Keratinocyte (primary cell): Measurements from ENCODE around the gene SENP8. TPM values are rescaled to one million over a fixed set of nuclear protein-coding genes. Genes with fewer than 3 reads are reported as not detected.

Experiments used
- DNase-seq: peaks from one replicate; pipeline ENCODE4 v3.0.0-alpha.2; 2011; ENCODE audit warnings: low read depth, missing footprints, low spot score
- FAIRE-seq: peaks from 2 replicates; lab custom pipeline; 2011; peaks lifted over from hg19 to GRCh38; lab: Jason Lieb, UNC
- H2AFZ ChIP-seq: 2 replicates; pipeline ENCODE4 v1.6.0; 2012; ENCODE audit warnings: low read length, control low read depth, inconsistent platforms; ENCODE audit not compliant: control insufficient read depth
- H3K27ac ChIP-seq: 2 replicates; pipeline ENCODE4 v1.5.1; 2011; ENCODE audit warnings: low read length; ENCODE audit not compliant: control insufficient read depth, insufficient read depth
- H3K27me3 ChIP-seq: 3 replicates; pipeline ENCODE4 v1.6.0; 2011; ENCODE audit warnings: low read length; ENCODE audit not compliant: control insufficient read depth, insufficient read depth; ENCODE audit errors: extremely low read depth
- H3K36me3 ChIP-seq, 2 experiments: 2 replicates in 1 of 2; 3 replicates in 1 of 2; pipeline ENCODE4 v1.5.1; 2011; ENCODE audit warnings: low read length in 2 of 2, mild to moderate bottlenecking in 1 of 2; ENCODE audit not compliant: control insufficient read depth in 2 of 2, insufficient read depth in 2 of 2; ENCODE audit errors: extremely low read depth in 1 of 2
- H3K4me1 ChIP-seq: 3 replicates; pipeline ENCODE4 v1.5.1; 2011; ENCODE audit warnings: low read length; ENCODE audit not compliant: control insufficient read depth, insufficient read depth; ENCODE audit errors: extremely low read depth
- H3K4me2 ChIP-seq: 3 replicates; pipeline ENCODE4 v1.6.0; 2011; ENCODE audit warnings: low read depth, low read length; ENCODE audit not compliant: control insufficient read depth, insufficient read depth; ENCODE audit errors: extremely low read depth
- H3K4me3 ChIP-seq, 3 experiments: fragments of 200-600 bp in 1 of 3; sonication (generic) in 1 of 3; 2 replicates in 2 of 3; 3 replicates in 1 of 3; pipeline ENCODE4 v1.5.1; 2011 to 2016; ENCODE audit warnings: low read length in 3 of 3, mild to moderate bottlenecking in 3 of 3, control low read depth in 2 of 3, inconsistent platforms in 1 of 3, low read depth in 1 of 3, mixed read lengths in 1 of 3, mixed run types in 1 of 3, moderate library complexity in 1 of 3; ENCODE audit not compliant: control insufficient read depth in 2 of 3, insufficient read depth in 2 of 3; ENCODE audit errors: extremely low read depth in 1 of 3
- H3K79me2 ChIP-seq: 2 replicates; pipeline ENCODE4 v1.6.0; 2012; ENCODE audit warnings: low read length; ENCODE audit not compliant: control insufficient read depth, insufficient read depth
- H3K9ac ChIP-seq: 3 replicates; pipeline ENCODE4 v1.6.0; 2011; ENCODE audit warnings: low read length; ENCODE audit not compliant: control insufficient read depth, insufficient read depth; ENCODE audit errors: extremely low read depth
- H3K9me1 ChIP-seq: 3 replicates; pipeline ENCODE4 v1.6.0; 2011; ENCODE audit warnings: low read length; ENCODE audit not compliant: control insufficient read depth, insufficient read depth; ENCODE audit errors: extremely low read depth
- H3K9me3 ChIP-seq: 2 replicates; pipeline ENCODE4 v1.5.1; 2012; ENCODE audit warnings: low read depth, low read length; ENCODE audit not compliant: control insufficient read depth
- H4K20me1 ChIP-seq: 3 replicates; pipeline ENCODE4 v1.6.0; 2011; ENCODE audit warnings: low read length; ENCODE audit not compliant: control insufficient read depth, insufficient read depth; ENCODE audit errors: extremely low read depth
- CTCF ChIP-seq, 3 experiments: IDR thresholded peaks in 1 of 3; conservative IDR thresholded peaks in 1 of 3; optimal IDR thresholded peaks in 1 of 3; 2 replicates in 2 of 3; 3 replicates in 1 of 3; pipeline versions ENCODE3 to v1.5.1; 2011; ENCODE audit warnings: low read length in 3 of 3, mild to moderate bottlenecking in 3 of 3, moderate library complexity in 2 of 3, control low read depth in 1 of 3, inconsistent platforms in 1 of 3; ENCODE audit not compliant: insufficient read depth in 2 of 3; ENCODE audit errors: extremely low read depth in 1 of 3
- EZH2 ChIP-seq: IDR thresholded peaks from one replicate; pipeline ENCODE4 v1.6.1; 2012; ENCODE audit warnings: inconsistent platforms, mild to moderate bottlenecking, low read length, moderate library complexity
- dilution Hi-C: fragments of 300-500 bp; cut with MboI; formaldehyde crosslinking; loops from one replicate; pipeline ENCODE4 v1.7.0; 2020; ENCODE audit warnings: low sequenced_read_pairs; ENCODE audit not compliant: extremely low pct_ligation_motif_present
- polyA plus RNA-seq, 5 experiments: library from polyadenylated mRNA; depleted of rRNA in 3 of 5; stranded (reverse) in 3 of 5; stranded (forward) in 1 of 5; unstranded in 1 of 5; fragments of >200 nt; gene quantifications; 1 replicate in 1 of 5; 2 replicates in 3 of 5; 3 replicates in 1 of 5; pipeline versions ENCODE4 v1.2.1 to v1.2.3, GENCODE V29; 2011 to 2012; ENCODE audit warnings: missing spikeins in 2 of 5, low read depth in 1 of 5, low replicate concordance in 1 of 5

SENP8 gene
- polyA plus RNA-seq, 1 donor (not counting 4 experiments of a cell fraction or from before 2014, with no cell fraction given) = 6.0 TPM

- no peak overlapping the region for H3K9ac ChIP-seq
- no peak overlapping the region for H2AFZ ChIP-seq
- dilution Hi-C loops = no loop called here
- no peak for TF ChIP-seq EZH2
- no peak for TF ChIP-seq CTCF (optimal IDR thresholded peaks at IDR 0.05 in 1 of 3, IDR thresholded peaks at IDR 0.05 in 1 of 3, conservative IDR thresholded peaks at IDR 0.05 in 1 of 3; ENCODE audit: extremely low read depth in 1 of 3, insufficient read depth in 2 of 3, low read length in 3 of 3)
- no peaks in the 10 kb centered on the region for H4K20me1 ChIP-seq
- no peak overlapping the region for H3K27ac ChIP-seq
- no peak for DNase-seq
- no peaks in the 10 kb centered on the region for H3K9me1 ChIP-seq
- FAIRE-seq = no peak
- no peaks in the 10 kb centered on the region for H3K9me3 ChIP-seq
- no peaks in the 10 kb centered on the region for H3K4me1 ChIP-seq
- H3K4me2 ChIP-seq = no peak overlapping the region
- H3K79me2 ChIP-seq = peaks cover 2% of the 10 kb centered on the region
- no peaks in the 10 kb centered on the region for H3K36me3 ChIP-seq
- H3K27me3 ChIP-seq = no peaks in the 10 kb centered on the region
- no peak overlapping the region for H3K4me3 ChIP-seq
Measured at GRCh38 chr15:72092006-72092405, 26.2 kb upstream of the SENP8 start.

GRCh38 chr15:72092691-72093090 is 25.5 kb upstream of the SENP8 start:
- H3K36me3 ChIP-seq = no peaks in the 10 kb centered on the region
- H3K27ac ChIP-seq = no peak overlapping the region
- no peak overlapping the region for H2AFZ ChIP-seq
- H3K9ac ChIP-seq = no peak overlapping the region
- H3K79me2 ChIP-seq = peaks cover 2% of the 10 kb centered on the region
- no peak for DNase-seq
- no peaks in the 10 kb centered on the region for H4K20me1 ChIP-seq
- FAIRE-seq = no peak
- no peak overlapping the region for H3K4me3 ChIP-seq
- no peaks in the 10 kb centered on the region for H3K9me1 ChIP-seq
- H3K9me3 ChIP-seq = no peaks in the 10 kb centered on the region
- H3K27me3 ChIP-seq = no peaks in the 10 kb centered on the region
- no peaks in the 10 kb centered on the region for H3K4me1 ChIP-seq
- H3K4me2 ChIP-seq = no peak overlapping the region
- TF ChIP-seq CTCF (optimal IDR thresholded peaks at IDR 0.05 in 1 of 3, IDR thresholded peaks at IDR 0.05 in 1 of 3, conservative IDR thresholded peaks at IDR 0.05 in 1 of 3; ENCODE audit: extremely low read depth in 1 of 3, insufficient read depth in 2 of 3, low read length in 3 of 3) (no peak), EZH2 (no peak)
- dilution Hi-C loops = no loop called here
